Measurements from ENCODE around the gene WNT2B.

- TF ChIP-seq CTCF (IDR thresholded peaks at IDR 0.05) (no peak), POLR2A (IDR thresholded peaks at IDR 0.05) (no peak)
Measured at GRCh38 chr1:112554411-112554810, 45.6 kb downstream of the WNT2B start.

Measured in Peyer's patch (tissue), 4 donors.